ENCODE data around the gene SLC25A27.

Gene SLC25A27

DNA sequence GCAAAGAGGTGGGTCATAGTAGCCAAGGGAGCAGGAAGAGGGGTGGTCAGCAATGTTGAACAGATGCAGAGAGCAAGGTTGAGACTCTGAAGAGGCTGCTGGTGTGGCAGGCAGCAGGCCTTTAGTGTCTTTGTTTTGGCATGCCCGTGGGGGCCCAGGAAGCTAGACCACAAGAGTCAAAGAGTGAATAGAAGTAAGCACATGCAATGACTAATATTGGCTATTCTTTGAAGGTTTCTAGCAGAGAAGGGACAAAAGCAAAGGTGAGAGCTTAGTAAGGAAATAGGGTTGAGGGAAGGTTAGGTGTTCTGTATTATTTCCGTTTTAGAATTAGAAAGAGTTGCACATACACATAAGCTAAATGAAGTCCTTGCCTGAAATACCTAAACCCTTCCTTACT is 53.7 kb downstream of the SLC25A27 start:
- ATAC-seq: no peak
- no peak for TF ChIP-seq CREB5 (CRISPR knock-in tag; IDR thresholded peaks at IDR 0.05; ENCODE audit: low read depth)

DNA sequence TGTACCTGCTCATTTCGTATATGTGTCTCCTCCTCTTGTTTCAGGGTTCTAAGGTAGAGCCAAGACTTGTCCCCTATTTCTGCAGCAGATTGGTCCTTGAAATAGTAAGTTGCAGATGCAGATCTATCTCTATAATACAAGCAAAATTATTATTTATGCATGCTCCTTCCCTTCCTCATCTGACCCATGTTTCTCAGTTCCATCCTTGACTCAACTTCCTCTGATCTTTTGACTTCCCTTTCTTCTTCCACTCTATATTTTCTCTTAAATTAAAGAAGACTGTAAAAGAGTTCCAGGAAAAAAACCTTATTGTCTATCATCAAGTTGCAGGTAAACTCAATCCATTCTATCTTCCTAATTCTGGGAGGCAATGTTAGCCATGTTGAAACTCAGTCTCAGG is 58.7 kb downstream of the SLC25A27 start:
- no peak for ATAC-seq
- TF ChIP-seq PPARA (CRISPR knock-in tag; IDR thresholded peaks at IDR 0.05; ENCODE audit: borderline replicate concordance) (no peak), ZFP3 (CRISPR knock-in tag; IDR thresholded peaks at IDR 0.05) (no peak), CSDC2 (CRISPR knock-in tag; IDR thresholded peaks at IDR 0.05) (no peak), TCF4 (CRISPR knock-in tag; IDR thresholded peaks at IDR 0.05; ENCODE audit: borderline replicate concordance) (no peak), CREB5 (CRISPR knock-in tag; IDR thresholded peaks at IDR 0.05; ENCODE audit: low read depth) (no peak), ARNTL (CRISPR knock-in tag; IDR thresholded peaks at IDR 0.05; ENCODE audit: borderline replicate concordance, low read depth) (no peak), ZNF70 (CRISPR knock-in tag; IDR thresholded peaks at IDR 0.05) (no peak), ISL1 (CRISPR knock-in tag; IDR thresholded peaks at IDR 0.05) (no peak), ZNF565 (CRISPR knock-in tag; conservative IDR thresholded peaks at IDR 0.05; ENCODE audit: low read depth) (no peak), ZFP30 (CRISPR knock-in tag; IDR thresholded peaks at IDR 0.05) (no peak), BACH2 (CRISPR knock-in tag; IDR thresholded peaks at IDR 0.05; ENCODE audit: borderline replicate concordance) (no peak)

- TF ChIP-seq, protein P1, sequence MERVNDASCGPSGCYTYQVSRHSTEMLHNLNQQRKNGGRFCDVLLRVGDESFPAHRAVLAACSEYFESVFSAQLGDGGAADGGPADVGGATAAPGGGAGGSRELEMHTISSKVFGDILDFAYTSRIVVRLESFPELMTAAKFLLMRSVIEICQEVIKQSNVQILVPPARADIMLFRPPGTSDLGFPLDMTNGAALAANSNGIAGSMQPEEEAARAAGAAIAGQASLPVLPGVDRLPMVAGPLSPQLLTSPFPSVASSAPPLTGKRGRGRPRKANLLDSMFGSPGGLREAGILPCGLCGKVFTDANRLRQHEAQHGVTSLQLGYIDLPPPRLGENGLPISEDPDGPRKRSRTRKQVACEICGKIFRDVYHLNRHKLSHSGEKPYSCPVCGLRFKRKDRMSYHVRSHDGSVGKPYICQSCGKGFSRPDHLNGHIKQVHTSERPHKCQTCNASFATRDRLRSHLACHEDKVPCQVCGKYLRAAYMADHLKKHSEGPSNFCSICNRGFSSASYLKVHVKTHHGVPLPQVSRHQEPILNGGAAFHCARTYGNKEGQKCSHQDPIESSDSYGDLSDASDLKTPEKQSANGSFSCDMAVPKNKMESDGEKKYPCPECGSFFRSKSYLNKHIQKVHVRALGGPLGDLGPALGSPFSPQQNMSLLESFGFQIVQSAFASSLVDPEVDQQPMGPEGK (CRISPR knock-in tag; IDR thresholded peaks at IDR 0.05; ENCODE audit: borderline replicate concordance): no peak
- TF ChIP-seq TCF4 (CRISPR knock-in tag; IDR thresholded peaks at IDR 0.05; ENCODE audit: borderline replicate concordance): no peak
- TF ChIP-seq TOX (CRISPR knock-in tag; IDR thresholded peaks at IDR 0.05; ENCODE audit: borderline replicate concordance): no peak
- TF ChIP-seq ZNF565 (CRISPR knock-in tag; conservative IDR thresholded peaks at IDR 0.05; ENCODE audit: low read depth): no peak
- no peak for TF ChIP-seq BACH2 (CRISPR knock-in tag; IDR thresholded peaks at IDR 0.05; ENCODE audit: borderline replicate concordance)
- TF ChIP-seq CREB5 (CRISPR knock-in tag; IDR thresholded peaks at IDR 0.05; ENCODE audit: low read depth): no peak
- TF ChIP-seq ZFP30 (CRISPR knock-in tag; IDR thresholded peaks at IDR 0.05): no peak
- TF ChIP-seq OSR1 (CRISPR knock-in tag; IDR thresholded peaks at IDR 0.05): no peak
- TF ChIP-seq ZNF8 (CRISPR knock-in tag; IDR thresholded peaks at IDR 0.05): no peak
- TF ChIP-seq ARNTL (CRISPR knock-in tag; IDR thresholded peaks at IDR 0.05; ENCODE audit: borderline replicate concordance, low read depth): no peak
- no peak for TF ChIP-seq ZFP3 (CRISPR knock-in tag; IDR thresholded peaks at IDR 0.05)
- TF ChIP-seq, protein P2, sequence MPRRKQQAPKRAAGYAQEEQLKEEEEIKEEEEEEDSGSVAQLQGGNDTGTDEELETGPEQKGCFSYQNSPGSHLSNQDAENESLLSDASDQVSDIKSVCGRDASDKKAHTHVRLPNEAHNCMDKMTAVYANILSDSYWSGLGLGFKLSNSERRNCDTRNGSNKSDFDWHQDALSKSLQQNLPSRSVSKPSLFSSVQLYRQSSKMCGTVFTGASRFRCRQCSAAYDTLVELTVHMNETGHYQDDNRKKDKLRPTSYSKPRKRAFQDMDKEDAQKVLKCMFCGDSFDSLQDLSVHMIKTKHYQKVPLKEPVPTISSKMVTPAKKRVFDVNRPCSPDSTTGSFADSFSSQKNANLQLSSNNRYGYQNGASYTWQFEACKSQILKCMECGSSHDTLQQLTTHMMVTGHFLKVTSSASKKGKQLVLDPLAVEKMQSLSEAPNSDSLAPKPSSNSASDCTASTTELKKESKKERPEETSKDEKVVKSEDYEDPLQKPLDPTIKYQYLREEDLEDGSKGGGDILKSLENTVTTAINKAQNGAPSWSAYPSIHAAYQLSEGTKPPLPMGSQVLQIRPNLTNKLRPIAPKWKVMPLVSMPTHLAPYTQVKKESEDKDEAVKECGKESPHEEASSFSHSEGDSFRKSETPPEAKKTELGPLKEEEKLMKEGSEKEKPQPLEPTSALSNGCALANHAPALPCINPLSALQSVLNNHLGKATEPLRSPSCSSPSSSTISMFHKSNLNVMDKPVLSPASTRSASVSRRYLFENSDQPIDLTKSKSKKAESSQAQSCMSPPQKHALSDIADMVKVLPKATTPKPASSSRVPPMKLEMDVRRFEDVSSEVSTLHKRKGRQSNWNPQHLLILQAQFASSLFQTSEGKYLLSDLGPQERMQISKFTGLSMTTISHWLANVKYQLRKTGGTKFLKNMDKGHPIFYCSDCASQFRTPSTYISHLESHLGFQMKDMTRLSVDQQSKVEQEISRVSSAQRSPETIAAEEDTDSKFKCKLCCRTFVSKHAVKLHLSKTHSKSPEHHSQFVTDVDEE (CRISPR knock-in tag; IDR thresholded peaks at IDR 0.05): no peak
Observed at GRCh38 chr6:46715141-46715540, 62.4 kb downstream of the SLC25A27 start.

DNA sequence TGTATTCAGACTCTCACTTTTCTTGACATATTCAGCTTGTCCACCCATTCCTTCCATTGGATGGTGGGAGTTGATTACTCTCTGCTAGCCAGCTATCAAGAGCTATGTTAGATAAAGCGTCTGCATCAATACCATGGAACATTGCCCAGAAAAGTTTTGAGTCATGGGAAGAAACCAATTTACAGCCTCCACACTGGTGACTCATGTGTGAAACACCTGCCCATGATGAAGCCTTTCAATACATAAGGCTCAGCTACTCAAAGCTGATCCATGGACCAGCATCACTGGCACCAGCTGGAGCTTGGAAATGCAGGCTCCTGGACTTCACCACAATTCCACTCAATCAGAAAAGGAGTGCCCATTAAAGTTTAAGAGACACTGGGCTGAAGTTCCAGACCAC is 66.3 kb downstream of the SLC25A27 start:
- ATAC-seq: no peak
- no peak for TF ChIP-seq ZNF565 (CRISPR knock-in tag; conservative IDR thresholded peaks at IDR 0.05; ENCODE audit: low read depth)
- TF ChIP-seq, protein P3, sequence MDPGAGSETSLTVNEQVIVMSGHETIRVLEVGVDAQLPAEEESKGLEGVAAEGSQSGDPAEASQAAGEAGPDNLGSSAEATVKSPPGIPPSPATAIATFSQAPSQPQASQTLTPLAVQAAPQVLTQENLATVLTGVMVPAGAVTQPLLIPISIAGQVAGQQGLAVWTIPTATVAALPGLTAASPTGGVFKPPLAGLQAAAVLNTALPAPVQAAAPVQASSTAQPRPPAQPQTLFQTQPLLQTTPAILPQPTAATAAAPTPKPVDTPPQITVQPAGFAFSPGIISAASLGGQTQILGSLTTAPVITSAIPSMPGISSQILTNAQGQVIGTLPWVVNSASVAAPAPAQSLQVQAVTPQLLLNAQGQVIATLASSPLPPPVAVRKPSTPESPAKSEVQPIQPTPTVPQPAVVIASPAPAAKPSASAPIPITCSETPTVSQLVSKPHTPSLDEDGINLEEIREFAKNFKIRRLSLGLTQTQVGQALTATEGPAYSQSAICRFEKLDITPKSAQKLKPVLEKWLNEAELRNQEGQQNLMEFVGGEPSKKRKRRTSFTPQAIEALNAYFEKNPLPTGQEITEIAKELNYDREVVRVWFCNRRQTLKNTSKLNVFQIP (CRISPR knock-in tag; IDR thresholded peaks at IDR 0.05; ENCODE audit: borderline replicate concordance, low read depth): no peak
- no peak for TF ChIP-seq GLIS3 (CRISPR knock-in tag; IDR thresholded peaks at IDR 0.05)

More at GRCh38 chr6:46715141-46715540, 62.4 kb downstream of the SLC25A27 start:
- ATAC-seq: no peak
